DND-41 (cell line): ENCODE measurements around the gene TCL1B.

Source experiments
- ATAC-seq: fragments of 200-7000 bp; cut with Tn5 transposase; 3 replicates; pipeline ENCODE4 v1.9.1; 2021; ENCODE audit warnings: low read depth; ENCODE audit not compliant: insufficient read depth
- DNase-seq: peaks from one replicate; pipeline ENCODE4 v3.0.0-alpha.2; 2020
- H2AFZ ChIP-seq: 2 replicates; pipeline ENCODE4 v1.6.0; 2012; ENCODE audit warnings: low read depth, low read length
- H3K27ac ChIP-seq: 2 replicates; pipeline ENCODE4 v1.5.1; 2012; ENCODE audit warnings: low read length, inconsistent platforms
- H3K27me3 ChIP-seq: fragments of 200-600 bp; sonication (generic); 2 replicates; pipeline ENCODE4 v1.6.0; 2012; ENCODE audit warnings: low read length, mild to moderate bottlenecking, inconsistent platforms; ENCODE audit not compliant: insufficient read depth, poor library complexity
- H3K36me3 ChIP-seq: 2 replicates; pipeline ENCODE4 v1.5.1; 2012; ENCODE audit warnings: low read length, inconsistent platforms; ENCODE audit not compliant: insufficient read depth
- H3K4me1 ChIP-seq: 2 replicates; pipeline ENCODE4 v1.5.1; 2012; ENCODE audit warnings: mild to moderate bottlenecking, low read length; ENCODE audit not compliant: insufficient read depth
- H3K4me2 ChIP-seq: 2 replicates; pipeline ENCODE4 v1.6.0; 2012; ENCODE audit warnings: mild to moderate bottlenecking, moderate library complexity, low read length, inconsistent platforms; ENCODE audit not compliant: insufficient read depth
- H3K4me3 ChIP-seq, 2 experiments: fragments of 200-600 bp in 1 of 2; shearing (Covaris generic) in 1 of 2; 2 replicates each; pipeline ENCODE4 v1.5.1; 2012 to 2016; ENCODE audit warnings: inconsistent platforms in 2 of 2, low read length in 2 of 2, mild to moderate bottlenecking in 2 of 2, low read depth in 1 of 2, moderate library complexity in 1 of 2
- H3K79me2 ChIP-seq: 2 replicates; pipeline ENCODE4 v1.6.0; 2012; ENCODE audit warnings: low read length, inconsistent platforms; ENCODE audit not compliant: insufficient read depth
- H3K9ac ChIP-seq: 2 replicates; pipeline ENCODE4 v1.6.0; 2012; ENCODE audit warnings: low read depth, mild to moderate bottlenecking, inconsistent platforms, low read length, moderate library complexity
- H3K9me3 ChIP-seq: 2 replicates; pipeline ENCODE4 v1.5.1; 2012; ENCODE audit warnings: low read length, moderate library complexity, mild to moderate bottlenecking, inconsistent platforms; ENCODE audit not compliant: insufficient read depth, severe bottlenecking
- H4K20me1 ChIP-seq: 2 replicates; pipeline ENCODE4 v1.6.0; 2012; ENCODE audit warnings: low read length; ENCODE audit not compliant: insufficient read depth
- EZH2 ChIP-seq: IDR thresholded peaks from 3 replicates; pipeline ENCODE4 v1.6.1; 2012; ENCODE audit warnings: borderline replicate concordance, low read depth, mild to moderate bottlenecking, moderate library complexity, low read length, inconsistent platforms; ENCODE audit not compliant: severe bottlenecking
- TF ChIP-seq, protein P1 (sequence below): IDR thresholded peaks from 2 replicates; pipeline ENCODE4 v1.5.1; 2012; ENCODE audit warnings: borderline replicate concordance, low read length, moderate library complexity, mild to moderate bottlenecking; ENCODE audit not compliant: poor library complexity, severe bottlenecking; ENCODE audit errors: extremely low read depth

Gene TCL1B

GRCh38 chr14:95713596-95714371, 27.6 kb downstream of the TCL1B start, which contains the start of gene TCL1A:
Gene TCL1A (minus strand): TSS chr14:95714125. CDS start chr14:95714066, 59 bp downstream.
- Histone ChIP-seq H3K36me3 (no peaks in the 10 kb centered on the region), H4K20me1 (no peaks in the 10 kb centered on the region), H2AFZ (no peak within 1 kb of the TSS), H3K27me3 (peaks cover 5% of the 10 kb centered on the region), H3K27ac (no peak within 1 kb of the TSS), H3K9ac (no peak within 1 kb of the TSS), H3K4me3 (no peak within 1 kb of the TSS), H3K79me2 (no peaks in the 10 kb centered on the region), H3K4me1 (no peaks in the 10 kb centered on the region), H3K9me3 (no peaks in the 10 kb centered on the region), H3K4me2 (no peak within 1 kb of the TSS)
- ATAC-seq (no peak), DNase-seq (no peak)
- TF ChIP-seq EZH2 = no peak
- TF ChIP-seq, protein P1, sequence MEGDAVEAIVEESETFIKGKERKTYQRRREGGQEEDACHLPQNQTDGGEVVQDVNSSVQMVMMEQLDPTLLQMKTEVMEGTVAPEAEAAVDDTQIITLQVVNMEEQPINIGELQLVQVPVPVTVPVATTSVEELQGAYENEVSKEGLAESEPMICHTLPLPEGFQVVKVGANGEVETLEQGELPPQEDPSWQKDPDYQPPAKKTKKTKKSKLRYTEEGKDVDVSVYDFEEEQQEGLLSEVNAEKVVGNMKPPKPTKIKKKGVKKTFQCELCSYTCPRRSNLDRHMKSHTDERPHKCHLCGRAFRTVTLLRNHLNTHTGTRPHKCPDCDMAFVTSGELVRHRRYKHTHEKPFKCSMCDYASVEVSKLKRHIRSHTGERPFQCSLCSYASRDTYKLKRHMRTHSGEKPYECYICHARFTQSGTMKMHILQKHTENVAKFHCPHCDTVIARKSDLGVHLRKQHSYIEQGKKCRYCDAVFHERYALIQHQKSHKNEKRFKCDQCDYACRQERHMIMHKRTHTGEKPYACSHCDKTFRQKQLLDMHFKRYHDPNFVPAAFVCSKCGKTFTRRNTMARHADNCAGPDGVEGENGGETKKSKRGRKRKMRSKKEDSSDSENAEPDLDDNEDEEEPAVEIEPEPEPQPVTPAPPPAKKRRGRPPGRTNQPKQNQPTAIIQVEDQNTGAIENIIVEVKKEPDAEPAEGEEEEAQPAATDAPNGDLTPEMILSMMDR = no peak

DNA sequence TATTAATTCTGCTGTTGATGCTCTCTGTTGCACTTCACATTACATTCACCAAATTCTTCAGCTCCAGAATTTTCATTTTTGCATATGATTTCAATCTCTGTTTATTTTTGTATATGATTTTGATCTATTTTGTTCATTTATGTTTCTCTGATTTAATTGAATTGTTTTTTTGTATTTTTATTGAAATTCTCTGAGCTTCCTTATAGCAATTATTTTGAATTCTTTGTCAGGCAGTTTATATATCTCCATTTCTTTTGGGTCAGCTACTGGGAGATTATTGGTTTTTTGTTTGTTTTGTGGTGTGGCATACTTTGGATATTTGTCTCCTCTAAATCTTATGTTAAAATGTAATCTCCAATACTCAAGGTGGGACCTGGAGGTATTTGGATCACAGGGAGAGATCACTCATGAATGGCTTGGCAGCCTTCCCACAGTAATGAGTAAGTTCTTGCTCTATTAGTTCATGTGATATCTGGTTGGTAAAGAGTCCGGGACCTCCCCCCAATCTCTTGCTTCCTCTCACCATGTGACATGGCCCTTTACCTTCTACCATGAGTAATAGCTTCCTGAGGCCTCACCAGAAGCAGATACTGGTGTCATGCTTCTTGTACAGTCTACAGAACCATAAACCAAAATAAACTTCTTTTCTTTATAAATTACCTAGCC, 36.4 kb downstream of the TCL1B start:
- H3K36me3 ChIP-seq = no peaks in the 10 kb centered on the region
- H4K20me1 ChIP-seq = no peaks in the 10 kb centered on the region
- H2AFZ ChIP-seq = no peak overlapping the region
- H3K27ac ChIP-seq = no peak overlapping the region
- H3K4me3 ChIP-seq = no peak overlapping the region
- no peaks in the 10 kb centered on the region for H3K79me2 ChIP-seq
- DNase-seq (no peak), ATAC-seq (no peak)
- no peaks in the 10 kb centered on the region for H3K4me1 ChIP-seq
- H3K4me2 ChIP-seq = no peak overlapping the region
- peaks cover 5% of the 10 kb centered on the region for H3K27me3 ChIP-seq
- H3K9me3 ChIP-seq = no peaks in the 10 kb centered on the region
- TF ChIP-seq EZH2 = no peak
- TF ChIP-seq, protein P1 = no peak
- H3K9ac ChIP-seq = no peak overlapping the region

DNA sequence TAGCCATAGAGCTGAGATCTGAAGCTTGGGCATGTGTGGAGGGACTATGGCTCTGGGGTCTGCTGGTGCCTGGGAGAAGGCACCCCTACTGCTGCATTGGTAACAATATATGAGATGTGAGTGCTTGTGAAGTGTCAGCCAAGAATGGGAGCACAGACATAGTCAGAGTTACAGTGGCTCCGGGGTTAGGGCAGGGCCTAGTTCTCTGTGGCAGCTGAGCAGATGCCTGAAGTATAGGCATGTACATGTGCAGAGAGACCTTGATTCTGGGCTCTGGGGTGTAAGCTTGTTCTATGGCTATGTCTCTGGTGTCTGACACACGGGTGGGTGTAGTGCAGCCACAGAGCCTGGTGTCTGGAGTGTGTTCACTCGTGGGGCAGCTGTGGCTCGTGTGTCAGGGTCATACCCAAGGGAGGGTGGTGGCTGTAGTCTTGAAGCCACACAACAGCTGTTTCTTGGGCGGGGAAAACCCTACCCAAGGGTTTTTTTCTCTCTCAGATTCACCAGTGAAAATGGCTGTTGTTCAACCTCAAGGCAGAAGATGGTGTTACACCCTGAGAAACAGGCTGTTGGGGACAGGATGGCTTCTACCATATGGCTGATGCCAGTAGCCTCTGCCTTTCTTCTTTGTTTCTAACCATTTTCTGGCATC, 39.6 kb downstream of the TCL1B start:
- Histone ChIP-seq H3K36me3 (no peaks in the 10 kb centered on the region), H3K27me3 (no peaks in the 10 kb centered on the region), H2AFZ (no peak overlapping the region), H3K4me3 (no peak overlapping the region), H3K4me1 (no peaks in the 10 kb centered on the region), H3K9me3 (no peaks in the 10 kb centered on the region), H4K20me1 (no peaks in the 10 kb centered on the region), H3K9ac (no peak overlapping the region), H3K4me2 (no peak overlapping the region), H3K27ac (no peak overlapping the region), H3K79me2 (no peaks in the 10 kb centered on the region)
- TF ChIP-seq EZH2 = no peak
- TF ChIP-seq, protein P1 = no peak
- ATAC-seq = no peak
- DNase-seq = no peak
